Ovary (tissue), 9 donors: ENCODE measurements around the gene SUGCT. TPM values are rescaled to one million over a fixed set of nuclear protein-coding genes. Genes with fewer than 3 reads are reported as not detected.

Source experiments
- DNase-seq, 5 donors: peaks; one replicate each; pipeline ENCODE4 v3.0.0-alpha.2; 2019 to 2020
- H3K27ac ChIP-seq, 2 donors: fragments of 200-600 bp; one replicate each; pipeline versions ENCODE4 v1.5.1 to v1.8.0; 2019 to 2022
- H3K27me3 ChIP-seq: fragments of 200-600 bp; one replicate; pipeline ENCODE4 v1.8.0; 2022
- H3K36me3 ChIP-seq: fragments of 200-600 bp; sonication (generic); one replicate; pipeline ENCODE4 v1.5.1; 2019
- H3K4me1 ChIP-seq: one replicate; pipeline ENCODE4 v1.8.1; 2013; ENCODE audit warnings: mild to moderate bottlenecking, moderate library complexity; ENCODE audit not compliant: insufficient read depth
- H3K4me3 ChIP-seq: fragments of 200-600 bp; sonication (generic); one replicate; pipeline ENCODE4 v1.5.1; 2017
- H3K9me3 ChIP-seq, 2 donors: fragments of 200-600 bp in 1 of 2; sonication (generic) in 1 of 2; one replicate each; pipeline versions ENCODE4 v1.5.1 to v1.8.1; 2013 to 2019; ENCODE audit warnings: mild to moderate bottlenecking in 1 of 2, moderate library complexity in 1 of 2
- CTCF ChIP-seq, 3 donors: fragments of 450-650 bp in 2 of 3; fragments of 200-600 bp in 1 of 3; IDR thresholded peaks; one replicate each; pipeline versions ENCODE4 v1.5.1 to v1.8.0; 2016 to 2022; ENCODE audit warnings: antibody characterized with exemption in 3 of 3, mild to moderate bottlenecking in 1 of 3
- EP300 ChIP-seq: sonication (generic); formaldehyde crosslinking; IDR thresholded peaks from one replicate; pipeline ENCODE4 v1.6.1; 2017; ENCODE audit warnings: antibody characterized with exemption
- POLR2A ChIP-seq: fragments of 450-650 bp; IDR thresholded peaks from one replicate; pipeline ENCODE4 v1.6.1; 2017; ENCODE audit warnings: antibody characterized with exemption, mild to moderate bottlenecking, moderate library complexity
- WGBS, 3 donors: extraction: QIAGEN DNeasy Blood & Tissue Kit in 1 of 3; methylation state at CpG; one replicate each; pipeline versions ENCODE4 v1.1.5 to v1.1.7; 2013 to 2017; 5-methylcytosine and 5-hydroxymethylcytosine counted together
- intact Hi-C, 4 donors: fragments of 100-400 bp; cut with DNase I; formaldehyde crosslinking; loops; one replicate each; pipeline versions ENCODE4 v1.11.0 to v1.15.1; 2022 to 2023
- polyA plus RNA-seq, 2 donors: library from polyadenylated mRNA; stranded (reverse); fragments of 200-250 nt in 1 of 2; fragments of 350-450 nt in 1 of 2; fragmentation: Illumina TruSeq in 1 of 2; extraction: RNeasy Lipid Tissue Mini Kit (QIAGEN cat#74804) in 1 of 2; gene quantifications; one replicate each; pipeline ENCODE4 v1.2.3, GENCODE V29; 2013 to 2014
- total RNA-seq, 7 donors: library from RNA; depleted of rRNA in 2 of 7; stranded (reverse); fragments of >200 nt in 2 of 7; fragmentation: NEBNext Ultra II Directional in 3 of 7; extraction: Animal tissue kit (Norgen Biotek cat#: 25700) in 3 of 7; gene quantifications; one replicate each; pipeline versions ENCODE4 v1.1.0 to v1.2.4, GENCODE V29; 2016 to 2023
- donor health status: DM: no; HTN: no; CAD: no; lungs with moderate emphysema.
- donor health status: DM: no; HTN: no; CAD: no.
- donor health status: Bipolar disorder and iron deficiency.
- donor health status: DM: yes; HTN: yes; CAD: no.
- donor health status: DM: no; HTN: no; CAD: no.
- donor health status: DM: yes; HTN: yes; CAD: no.

The SUGCT gene
- total and polyA plus RNA-seq, 9 donors = 3.4 to 9.3 (median 7.8) TPM

DNA sequence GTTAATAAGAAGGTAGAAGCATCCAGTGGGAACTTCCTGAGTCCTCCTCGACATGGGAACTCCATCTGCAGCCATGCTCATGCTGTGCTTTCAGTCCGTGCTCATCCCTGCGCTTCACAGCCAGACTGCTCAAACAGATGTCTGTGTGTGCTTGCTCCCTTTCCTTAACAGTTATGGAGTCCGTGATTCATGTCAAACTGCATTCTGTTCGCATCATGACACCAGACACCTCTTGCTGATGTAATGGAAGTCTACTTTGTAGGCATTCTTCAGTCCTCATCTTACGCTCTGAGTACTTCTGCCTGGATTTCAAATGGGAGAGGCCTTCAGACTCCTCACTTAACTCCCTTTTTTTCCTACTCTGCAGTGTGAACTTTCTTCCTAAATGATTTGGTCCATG is 304.9 kb downstream of the SUGCT start:
- H3K4me1 ChIP-seq = peaks cover 2% of the 10 kb centered on the region
- no peak overlapping the region for H3K27ac ChIP-seq
- intact Hi-C loops = no loop called here
- no peak overlapping the region for H3K4me3 ChIP-seq
- no peaks in the 10 kb centered on the region for H3K9me3 ChIP-seq
- DNase-seq = no peak
- TF ChIP-seq EP300 = no peak
- no peak for TF ChIP-seq CTCF (IDR thresholded peaks at IDR 0.05)
- no peak for TF ChIP-seq POLR2A
- no peaks in the 10 kb centered on the region for H3K27me3 ChIP-seq
- H3K36me3 ChIP-seq = no peaks in the 10 kb centered on the region
- WGBS, 3 donors = 93 to 97% (median 94%) methylated on average over 6 of the region's 6 CpGs

GRCh38 chr7:40447345-40447744 is 312.5 kb downstream of the SUGCT start:
- Histone ChIP-seq H3K4me3 (no peak overlapping the region), H3K36me3 (no peaks in the 10 kb centered on the region), H3K27ac (no peak overlapping the region), H3K27me3 (no peaks in the 10 kb centered on the region), H3K9me3 (no peaks in the 10 kb centered on the region), H3K4me1 (no peaks in the 10 kb centered on the region)
- DNase-seq = no peak
- TF ChIP-seq CTCF (IDR thresholded peaks at IDR 0.05) = no peak
- no peak for TF ChIP-seq POLR2A
- TF ChIP-seq EP300 = no peak
- 88 to 95% (median 93%) methylated on average over 2 of the region's 2 CpGs for WGBS, 3 donors
- intact Hi-C loops = no loop called here

- Histone ChIP-seq H3K27me3 (no peaks in the 10 kb centered on the region), H3K36me3 (no peaks in the 10 kb centered on the region), H3K27ac (no peak overlapping the region), H3K4me1 (no peaks in the 10 kb centered on the region), H3K9me3 (no peaks in the 10 kb centered on the region), H3K4me3 (no peak overlapping the region)
- no peak for DNase-seq
- no peak for TF ChIP-seq POLR2A
- intact Hi-C loops = no loop called here
Measured at GRCh38 chr7:40455485-40455884, 320.7 kb downstream of the SUGCT start.

DNA sequence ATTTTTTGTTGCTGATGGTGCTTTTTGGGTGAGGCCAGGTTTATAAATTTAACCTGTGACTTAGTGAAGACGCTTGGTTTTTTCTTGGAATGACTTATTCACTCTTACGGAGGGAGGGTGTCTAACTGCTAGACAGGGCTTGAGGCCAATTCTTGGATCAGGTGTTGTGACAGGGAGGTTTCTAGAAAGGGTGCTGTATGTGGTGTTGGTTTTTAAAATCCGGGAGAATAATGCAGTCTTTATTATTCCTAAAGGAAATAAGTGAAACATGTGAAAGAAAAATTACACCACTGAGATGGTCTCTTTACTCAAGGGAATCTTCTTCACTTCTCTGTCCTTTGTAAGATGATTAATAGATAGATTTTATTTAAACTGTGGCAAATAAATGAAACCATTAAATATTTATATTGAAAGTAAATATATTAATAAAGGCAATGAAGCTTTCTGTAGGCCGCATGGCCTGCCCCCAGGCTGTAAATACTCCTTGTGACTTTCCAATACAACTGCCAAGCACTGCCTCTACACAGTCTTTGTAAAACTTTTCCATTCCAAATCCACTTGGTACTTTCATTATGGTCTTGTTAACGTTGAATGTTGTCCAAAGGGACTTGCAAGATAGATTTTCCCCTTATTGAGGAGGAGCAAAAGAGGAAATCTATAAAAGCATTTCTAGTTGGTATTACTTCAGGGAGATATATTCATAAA is 323.1 kb downstream of the SUGCT start:
- intact Hi-C loops = no loop called here
- H3K4me1 ChIP-seq = no peaks in the 10 kb centered on the region
- TF ChIP-seq CTCF (IDR thresholded peaks at IDR 0.05) = no peak
- TF ChIP-seq POLR2A = no peak
- no peak for TF ChIP-seq EP300
- DNase-seq = no peak
- H3K27me3 ChIP-seq = no peaks in the 10 kb centered on the region
- no peak overlapping the region for H3K27ac ChIP-seq
- H3K9me3 ChIP-seq = no peaks in the 10 kb centered on the region
- H3K4me3 ChIP-seq = no peak overlapping the region
- WGBS, 3 donors = 90 to 93% (median 91%) methylated on average over 5 of the region's 5 CpGs
- no peaks in the 10 kb centered on the region for H3K36me3 ChIP-seq

DNA sequence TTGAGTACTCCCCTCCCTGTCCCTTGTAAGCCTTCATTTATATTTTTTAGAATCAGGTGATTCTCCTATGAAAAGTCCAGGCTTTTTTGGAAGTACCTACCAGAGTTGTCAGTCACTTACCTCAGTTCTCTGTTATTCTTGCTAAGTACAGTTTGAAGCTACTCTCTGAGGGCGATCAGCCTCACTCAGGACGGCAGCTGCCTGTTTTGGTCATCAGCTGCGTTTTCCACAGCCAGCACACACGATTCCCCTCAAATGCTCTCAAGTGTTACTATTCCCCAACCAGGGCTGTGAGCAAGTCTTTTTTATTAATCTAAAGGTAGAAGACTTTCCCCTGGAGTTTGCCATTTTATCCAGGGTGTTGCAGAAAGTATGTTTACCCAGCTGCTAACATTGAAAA is 328.6 kb downstream of the SUGCT start:
- H3K4me1 ChIP-seq = no peaks in the 10 kb centered on the region
- TF ChIP-seq CTCF (IDR thresholded peaks at IDR 0.05) (no peak), POLR2A (no peak), EP300 (no peak)
- DNase-seq = no peak
- no peaks in the 10 kb centered on the region for H3K36me3 ChIP-seq
- no peaks in the 10 kb centered on the region for H3K9me3 ChIP-seq
- WGBS, 3 donors = 39 to 62% (median 44%) methylated on average over 4 of the region's 4 CpGs
- H3K4me3 ChIP-seq = no peak overlapping the region
- no peak overlapping the region for H3K27ac ChIP-seq
- H3K27me3 ChIP-seq = no peaks in the 10 kb centered on the region
- intact Hi-C loops = no loop called here
